ENCODE measurements around the gene PPP1R12B. TPM values are rescaled to one million over a fixed set of nuclear protein-coding genes. Genes with fewer than 3 reads are reported as not detected.

The PPP1R12B gene
- total and polyA plus RNA-seq, 9 donors = 50.3 to 232 (median 73.0) TPM

- DNase-seq = no peak
- H3K36me3 ChIP-seq = no peaks in the 10 kb centered on the region
- no peaks in the 10 kb centered on the region for H3K4me1 ChIP-seq (ENCODE audit: insufficient read depth)
- intact Hi-C loops (cut with DNase I) = no loop called here
- H3K9me3 ChIP-seq = no peaks in the 10 kb centered on the region
- H3K4me3 ChIP-seq = no peak overlapping the region
- TF ChIP-seq POLR2A (IDR thresholded peaks at IDR 0.05) (no peak), EP300 (IDR thresholded peaks at IDR 0.05) (no peak)
- TF ChIP-seq, protein P1, sequence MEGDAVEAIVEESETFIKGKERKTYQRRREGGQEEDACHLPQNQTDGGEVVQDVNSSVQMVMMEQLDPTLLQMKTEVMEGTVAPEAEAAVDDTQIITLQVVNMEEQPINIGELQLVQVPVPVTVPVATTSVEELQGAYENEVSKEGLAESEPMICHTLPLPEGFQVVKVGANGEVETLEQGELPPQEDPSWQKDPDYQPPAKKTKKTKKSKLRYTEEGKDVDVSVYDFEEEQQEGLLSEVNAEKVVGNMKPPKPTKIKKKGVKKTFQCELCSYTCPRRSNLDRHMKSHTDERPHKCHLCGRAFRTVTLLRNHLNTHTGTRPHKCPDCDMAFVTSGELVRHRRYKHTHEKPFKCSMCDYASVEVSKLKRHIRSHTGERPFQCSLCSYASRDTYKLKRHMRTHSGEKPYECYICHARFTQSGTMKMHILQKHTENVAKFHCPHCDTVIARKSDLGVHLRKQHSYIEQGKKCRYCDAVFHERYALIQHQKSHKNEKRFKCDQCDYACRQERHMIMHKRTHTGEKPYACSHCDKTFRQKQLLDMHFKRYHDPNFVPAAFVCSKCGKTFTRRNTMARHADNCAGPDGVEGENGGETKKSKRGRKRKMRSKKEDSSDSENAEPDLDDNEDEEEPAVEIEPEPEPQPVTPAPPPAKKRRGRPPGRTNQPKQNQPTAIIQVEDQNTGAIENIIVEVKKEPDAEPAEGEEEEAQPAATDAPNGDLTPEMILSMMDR (IDR thresholded peaks at IDR 0.05) = no peak
- no peaks in the 10 kb centered on the region for H3K27me3 ChIP-seq
- H3K27ac ChIP-seq = no peak overlapping the region
Observed at GRCh38 chr1:202355944-202356553, 7.5 kb downstream of the PPP1R12B start.

DNA sequence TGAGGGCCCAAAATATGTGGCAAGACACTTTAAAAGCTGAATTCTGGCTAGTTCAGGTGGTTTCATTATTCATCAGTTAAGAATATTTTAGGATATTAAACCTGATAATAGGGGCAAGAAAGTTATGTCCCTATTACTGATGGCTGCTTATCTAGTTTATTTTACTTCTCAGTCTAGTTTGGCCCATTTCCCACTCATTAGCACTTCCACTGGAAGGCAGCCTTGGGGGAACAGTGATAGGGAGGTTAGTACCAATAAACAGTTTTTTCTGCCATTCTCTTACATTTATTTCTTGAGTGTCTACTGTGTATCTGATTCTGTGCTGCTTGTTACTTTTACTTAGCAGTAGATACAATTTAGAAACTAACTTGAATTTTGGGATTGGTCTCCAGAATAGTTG, 9.0 kb downstream of the PPP1R12B start:
- Histone ChIP-seq H3K4me1 (ENCODE audit: insufficient read depth) (no peaks in the 10 kb centered on the region), H3K27ac (no peak overlapping the region), H3K27me3 (no peaks in the 10 kb centered on the region), H3K9me3 (no peaks in the 10 kb centered on the region), H3K4me3 (no peak overlapping the region), H3K36me3 (no peaks in the 10 kb centered on the region)
- TF ChIP-seq, protein P1 (IDR thresholded peaks at IDR 0.05) = no peak
- no peak for TF ChIP-seq POLR2A (IDR thresholded peaks at IDR 0.05)
- TF ChIP-seq EP300 (IDR thresholded peaks at IDR 0.05) = no peak
- no peak for DNase-seq
- intact Hi-C loops (cut with DNase I) = no loop called here

GRCh38 chr1:202361224-202361623, 12.7 kb downstream of the PPP1R12B start:
- no peaks in the 10 kb centered on the region for H3K9me3 ChIP-seq
- no peak overlapping the region for H3K27ac ChIP-seq
- H3K36me3 ChIP-seq = no peaks in the 10 kb centered on the region
- TF ChIP-seq POLR2A (IDR thresholded peaks at IDR 0.05) = no peak
- TF ChIP-seq, protein P1 (IDR thresholded peaks at IDR 0.05) = no peak
- TF ChIP-seq EP300 (IDR thresholded peaks at IDR 0.05) = no peak
- whole genome bisulfite sequencing, 3 donors = 95 to 98% (median 95%) methylated on average over 2 of the region's 2 CpGs
- H3K4me1 ChIP-seq (ENCODE audit: insufficient read depth) = no peaks in the 10 kb centered on the region
- intact Hi-C loops (cut with DNase I) = no loop called here
- H3K4me3 ChIP-seq = no peak overlapping the region
- no peak for DNase-seq
- no peaks in the 10 kb centered on the region for H3K27me3 ChIP-seq

- DNase-seq = no peak
- Histone ChIP-seq H3K4me1 (ENCODE audit: insufficient read depth) (no peaks in the 10 kb centered on the region), H3K4me3 (no peak overlapping the region), H3K27me3 (no peaks in the 10 kb centered on the region), H3K36me3 (no peaks in the 10 kb centered on the region), H3K9me3 (no peaks in the 10 kb centered on the region), H3K27ac (no peak overlapping the region)
- 86 to 92% (median 87%) methylated on average over 3 of the region's 3 CpGs for WGBS, 3 donors
- TF ChIP-seq, protein P1 (IDR thresholded peaks at IDR 0.05) = no peak
- no peak for TF ChIP-seq EP300 (IDR thresholded peaks at IDR 0.05)
- no peak for TF ChIP-seq POLR2A (IDR thresholded peaks at IDR 0.05)
- intact Hi-C loops (cut with DNase I) = no loop called here
Observed at GRCh38 chr1:202361701-202362100, 13.2 kb downstream of the PPP1R12B start.

Measured in ovary (tissue), 9 donors.